Activated CD4-positive, CD25-positive, alpha-beta regulatory T cell (primary cell): Measurements from ENCODE around the gene NR2F1-AS1.
"Not testable (repeated sequence)": the region's sequence is repeated elsewhere in the genome, so short reads cannot be mapped to it uniquely, and the experiment has no call there.

Experiments used
- DNase-seq, 4 experiments: peaks; one replicate each; lab custom pipeline; 2025; lab: John Stamatoyannopoulos, UW

Gene NR2F1-AS1

DNA sequence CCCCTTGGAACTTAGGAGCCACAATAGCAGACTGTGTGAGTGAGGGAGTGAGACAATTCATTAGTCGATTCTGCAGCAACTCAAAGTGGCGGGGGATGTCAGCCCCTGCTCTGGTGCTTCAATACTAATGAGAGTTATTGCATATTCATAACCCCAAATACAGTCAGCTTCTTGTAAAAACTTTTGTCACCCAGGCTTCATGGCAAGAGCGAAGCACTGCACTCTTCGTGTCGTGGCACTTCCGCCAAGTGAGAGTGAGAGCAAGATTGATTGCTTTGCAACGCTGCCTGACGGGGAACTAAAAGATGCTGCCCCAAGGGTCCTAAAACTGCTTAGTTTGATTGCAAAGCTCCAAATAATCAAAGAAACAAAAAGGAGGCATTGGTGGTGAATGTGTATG, 150.9 kb downstream of the NR2F1-AS1 start:
- no peak for DNase-seq

DNA sequence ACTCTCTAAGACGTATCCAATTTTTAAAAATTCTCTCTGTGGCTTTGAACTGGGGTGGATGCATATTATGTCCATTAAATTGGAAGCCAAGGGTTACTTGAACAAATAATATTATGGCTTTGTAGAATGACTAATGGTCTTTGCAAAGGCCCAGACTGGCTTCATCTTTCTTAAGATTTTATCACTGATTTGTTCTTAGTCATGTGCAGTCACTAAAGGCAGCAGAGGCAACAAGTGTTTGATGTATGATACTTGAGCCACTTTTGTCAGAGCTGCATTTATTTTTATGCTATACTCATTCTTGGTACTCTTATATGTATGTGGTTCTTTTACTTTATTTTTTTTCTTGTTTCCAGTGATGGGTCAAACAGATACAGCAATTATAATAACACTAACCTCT, 152.2 kb downstream of the NR2F1-AS1 start:
- DNase-seq: no peak

DNA sequence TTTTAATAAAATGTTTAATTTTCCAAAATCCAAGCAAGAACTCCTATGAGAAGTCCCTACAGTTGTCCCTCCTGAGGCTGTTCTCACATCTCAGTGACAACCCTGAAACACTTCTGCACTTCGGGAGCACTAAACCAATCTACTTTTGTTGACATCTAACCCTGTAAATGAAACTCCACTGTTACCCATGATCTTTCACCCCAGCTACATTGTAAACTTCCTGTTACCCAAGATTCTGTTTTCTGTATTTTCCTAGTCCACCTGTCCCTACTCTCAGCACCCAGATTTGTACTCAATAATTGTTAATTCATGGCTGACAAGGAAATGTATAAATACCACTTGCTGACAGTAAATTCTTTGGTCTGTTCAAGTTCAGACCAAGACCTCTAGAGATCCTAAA, 153.7 kb downstream of the NR2F1-AS1 start:
- no peak for DNase-seq

DNA sequence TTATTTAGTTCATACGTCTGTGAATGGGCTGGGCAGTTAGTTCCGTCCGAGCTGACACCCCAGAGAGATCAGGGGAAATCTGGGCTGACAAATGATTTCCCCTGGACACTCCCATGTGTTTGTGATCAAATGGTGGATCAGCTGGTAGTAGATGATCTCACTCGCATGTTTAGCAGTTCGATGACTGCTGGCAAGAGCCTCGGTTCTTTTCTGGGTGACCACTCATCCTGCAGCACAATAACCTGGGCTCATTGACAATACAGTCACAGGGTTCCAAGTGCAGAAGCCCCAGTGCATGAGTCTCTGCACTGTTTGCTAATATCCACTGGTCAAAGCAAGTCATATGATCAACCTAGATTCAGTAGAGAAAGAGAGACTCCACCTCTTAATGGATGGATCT, 155.9 kb downstream of the NR2F1-AS1 start:
- DNase-seq: no peak

DNA sequence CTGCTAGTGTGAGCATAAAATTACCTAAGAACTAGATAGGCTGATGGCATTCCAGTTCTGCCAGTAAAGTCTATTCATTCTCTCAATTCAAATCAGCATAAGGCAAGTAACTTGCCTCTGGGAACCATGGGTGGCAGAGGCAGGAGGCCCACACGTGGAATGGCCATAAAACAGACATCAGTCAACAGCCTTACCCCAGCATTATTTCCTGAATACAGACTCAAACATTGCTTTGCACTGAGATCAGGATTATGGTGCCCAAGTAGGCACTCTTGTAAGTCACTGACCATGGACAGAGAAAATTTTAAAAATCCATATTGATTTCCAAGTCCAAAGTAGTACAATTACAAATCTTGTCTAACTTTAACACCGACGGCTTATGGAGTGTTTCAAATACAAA, 157.7 kb downstream of the NR2F1-AS1 start:
- DNase-seq: no peak

DNA sequence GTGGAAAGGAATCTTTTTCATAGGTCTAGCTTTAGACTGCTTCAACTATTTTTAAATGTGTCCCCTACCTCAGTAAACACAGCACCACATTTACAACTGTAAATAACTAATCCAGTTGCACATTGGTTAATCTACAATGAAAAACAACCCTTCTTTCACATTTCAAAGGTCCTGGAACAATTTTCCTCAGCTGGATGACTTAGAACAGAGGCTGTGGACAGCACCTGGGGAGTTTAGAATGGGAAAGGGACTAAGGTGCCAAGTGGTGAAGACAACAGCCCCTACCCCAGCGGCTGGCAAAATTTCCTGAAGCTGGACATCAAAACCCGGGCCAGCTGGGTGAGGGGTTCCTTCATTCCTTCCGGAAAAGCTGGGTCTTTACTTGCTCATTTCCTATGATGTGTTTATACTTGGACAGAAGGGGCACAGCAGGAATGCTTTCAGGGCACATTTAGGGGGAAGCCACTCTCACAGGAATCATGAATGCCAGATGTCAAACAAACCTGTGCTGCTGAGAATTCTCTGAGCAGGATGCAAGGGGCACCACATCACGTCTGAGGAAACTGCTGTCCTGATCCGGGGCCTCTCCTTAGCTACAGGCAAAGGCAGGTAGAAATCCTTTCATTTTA, 158.3 kb downstream of the NR2F1-AS1 start:
- DNase-seq: no peak

DNA sequence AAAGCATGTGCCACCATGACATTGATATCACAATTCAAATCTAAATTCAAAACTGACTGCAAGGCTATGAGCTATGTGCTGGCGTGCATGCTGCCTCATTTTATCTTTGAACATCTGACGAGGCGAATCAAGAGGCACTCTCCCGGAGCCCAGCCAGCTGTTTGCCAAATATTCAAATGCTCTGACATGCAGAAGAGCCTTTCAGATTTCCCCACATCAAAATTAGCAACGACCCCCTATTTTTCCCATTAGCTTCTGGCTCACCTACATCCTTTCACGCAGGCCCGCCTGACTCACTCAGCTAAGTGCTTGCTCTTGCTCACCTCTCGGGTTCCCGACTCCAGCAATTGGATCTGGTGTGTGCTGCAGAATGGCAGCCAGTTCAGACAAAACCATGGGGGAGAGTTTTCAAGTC, 159.0 kb downstream of the NR2F1-AS1 start:
- DNase-seq: no peak

DNA sequence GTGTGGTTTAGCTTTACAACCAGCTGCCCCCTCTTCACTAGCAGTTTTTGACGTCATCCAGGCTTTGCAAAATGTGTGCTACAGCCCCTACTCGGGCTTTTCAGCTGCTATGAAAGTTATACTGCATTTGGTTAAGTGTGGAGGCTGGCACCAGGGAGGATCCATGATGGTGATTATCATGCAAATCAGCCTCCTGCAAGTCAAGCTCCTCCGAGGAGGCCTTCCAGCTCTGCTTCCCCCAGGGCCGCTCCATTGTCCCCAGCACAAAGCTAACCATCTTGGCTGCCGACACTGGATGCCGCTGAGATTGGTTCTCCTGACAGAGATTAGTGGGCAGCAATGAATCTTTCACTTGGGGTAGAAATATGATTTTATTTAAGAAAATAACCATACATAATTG, 159.6 kb downstream of the NR2F1-AS1 start:
- DNase-seq: no peak

DNA sequence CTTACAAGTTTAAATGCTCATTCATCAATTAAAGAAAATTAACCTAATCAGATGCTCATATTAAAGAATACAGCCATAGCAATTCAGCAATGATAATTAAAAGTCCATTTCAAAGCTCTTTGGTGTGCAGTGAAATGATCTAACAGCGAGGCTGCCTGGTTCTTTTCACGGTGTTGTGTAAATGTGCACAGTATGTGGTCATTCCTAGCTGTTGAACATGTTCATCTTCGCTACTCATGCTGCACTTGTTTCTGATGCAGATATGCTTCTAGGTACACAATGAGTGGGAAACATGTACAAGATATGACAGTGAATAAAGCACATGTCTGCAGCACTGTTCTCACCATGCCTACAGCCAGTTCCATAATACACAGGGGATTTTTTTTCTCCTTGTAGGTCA, 163.5 kb downstream of the NR2F1-AS1 start:
- no peak for DNase-seq

DNA sequence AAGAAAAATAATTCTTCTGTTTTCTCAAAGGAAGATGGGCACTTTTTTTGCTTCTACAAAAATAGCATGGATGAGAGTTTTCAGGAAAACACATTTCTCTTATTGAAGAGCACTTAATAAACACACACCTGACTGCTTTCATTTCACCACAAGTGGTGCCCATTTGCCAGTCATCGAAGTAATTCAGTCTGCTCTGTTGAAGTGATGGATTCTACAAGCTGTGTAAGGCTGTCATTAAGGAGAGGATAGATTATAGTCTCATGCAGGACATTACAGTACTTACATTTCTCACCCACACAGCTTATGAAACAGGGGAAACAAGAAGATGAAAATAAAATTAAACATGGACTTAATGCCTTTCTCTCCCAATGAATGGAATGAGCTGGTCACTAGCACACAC, 165.2 kb downstream of the NR2F1-AS1 start:
- no peak for DNase-seq

DNA sequence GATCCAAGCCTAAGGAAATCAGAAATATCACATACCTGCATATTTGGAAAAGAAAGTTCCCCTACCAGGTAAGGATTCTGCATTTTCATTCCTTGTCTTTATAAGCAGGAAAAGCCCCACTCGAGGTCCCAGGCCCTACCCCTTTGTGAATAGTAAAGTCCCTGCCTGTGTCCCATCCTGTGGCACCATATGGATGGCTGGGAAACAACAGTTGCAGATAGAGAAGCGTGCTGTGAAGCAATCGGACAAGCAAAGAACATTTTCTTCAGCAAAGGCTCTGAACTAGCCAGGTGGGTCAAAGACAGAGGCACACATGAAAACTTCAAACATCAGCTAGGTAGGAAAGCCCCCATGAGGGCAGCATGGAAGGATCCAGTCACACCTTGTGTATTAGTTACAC, 169.3 kb downstream of the NR2F1-AS1 start:
- DNase-seq: no peak

DNA sequence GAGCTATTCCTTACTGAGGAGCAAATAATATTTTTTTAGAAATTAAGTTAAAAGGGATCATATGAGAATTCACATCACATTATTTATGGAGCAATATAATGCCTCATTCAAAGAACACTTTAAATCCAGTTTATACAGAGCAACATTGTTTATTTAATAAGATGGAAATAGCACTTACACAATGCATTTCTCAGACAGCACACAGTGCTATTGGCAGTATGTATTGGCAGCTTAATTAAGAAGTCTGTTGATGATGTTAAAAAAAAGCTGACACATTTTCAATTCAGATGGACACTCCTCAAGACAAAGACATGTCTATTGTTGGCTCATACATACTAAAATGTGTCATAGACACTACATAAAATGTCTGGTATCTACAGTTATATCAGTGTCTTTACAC, 171.3 kb downstream of the NR2F1-AS1 start:
- no peak for DNase-seq

DNA sequence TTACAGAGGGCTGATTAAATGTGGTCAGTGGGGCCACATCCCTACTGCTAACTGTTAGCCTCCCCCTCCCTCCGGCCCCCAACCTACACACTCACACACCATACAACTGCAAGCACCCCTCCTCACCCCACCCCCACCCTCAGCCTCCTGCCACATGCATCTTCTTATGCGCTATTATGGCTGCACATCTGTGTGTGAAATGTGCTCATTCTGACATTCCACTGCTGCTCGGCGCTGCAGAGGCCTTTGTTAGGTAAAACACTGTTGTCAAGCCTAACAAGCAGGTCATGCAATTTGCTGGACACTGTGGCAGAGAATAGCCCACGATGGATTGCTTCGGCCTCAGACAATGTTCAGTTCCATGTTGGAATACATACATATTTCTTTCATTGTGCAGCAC, 173.6 kb downstream of the NR2F1-AS1 start:
- no peak for DNase-seq

DNA sequence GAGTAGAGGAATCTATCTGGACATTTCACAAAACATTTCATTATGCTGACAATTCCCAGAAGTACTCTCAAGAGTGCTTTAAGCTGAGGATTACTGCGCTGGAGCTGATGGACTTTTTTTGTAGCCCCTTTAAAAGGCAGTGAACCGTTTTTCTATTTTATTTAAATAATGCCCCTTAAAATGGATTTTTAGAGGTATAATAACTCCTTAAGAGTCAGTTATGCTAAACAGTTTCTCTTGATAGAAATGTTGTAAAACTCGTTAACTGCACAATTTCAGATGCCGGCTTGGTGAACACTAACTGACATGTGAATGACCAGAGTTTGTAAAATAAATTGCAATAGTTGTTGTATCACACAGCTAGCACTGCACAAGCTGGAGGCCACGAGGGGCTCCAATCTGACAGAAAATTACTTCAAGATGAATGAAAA, 174.0 kb downstream of the NR2F1-AS1 start:
- DNase-seq: no peak

DNA sequence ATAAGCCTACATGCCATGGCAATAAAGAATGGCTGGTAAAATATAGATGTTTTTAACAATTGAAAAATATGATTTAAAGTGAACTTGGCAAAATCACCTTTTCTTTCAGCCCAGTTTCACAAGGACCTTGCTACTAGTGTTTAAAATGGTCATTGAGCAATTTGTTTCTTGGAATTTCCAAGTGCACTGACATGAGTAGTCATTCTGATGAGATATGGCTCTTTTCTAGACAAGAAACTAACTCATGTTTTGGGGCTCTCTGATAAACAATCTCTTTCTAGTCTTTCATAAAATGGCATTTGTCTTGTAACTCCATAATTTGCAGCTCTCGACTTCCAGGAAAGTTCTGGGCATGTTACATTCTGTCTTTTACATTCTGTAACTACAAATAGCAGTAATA, 176.8 kb downstream of the NR2F1-AS1 start:
- no peak for DNase-seq

DNA sequence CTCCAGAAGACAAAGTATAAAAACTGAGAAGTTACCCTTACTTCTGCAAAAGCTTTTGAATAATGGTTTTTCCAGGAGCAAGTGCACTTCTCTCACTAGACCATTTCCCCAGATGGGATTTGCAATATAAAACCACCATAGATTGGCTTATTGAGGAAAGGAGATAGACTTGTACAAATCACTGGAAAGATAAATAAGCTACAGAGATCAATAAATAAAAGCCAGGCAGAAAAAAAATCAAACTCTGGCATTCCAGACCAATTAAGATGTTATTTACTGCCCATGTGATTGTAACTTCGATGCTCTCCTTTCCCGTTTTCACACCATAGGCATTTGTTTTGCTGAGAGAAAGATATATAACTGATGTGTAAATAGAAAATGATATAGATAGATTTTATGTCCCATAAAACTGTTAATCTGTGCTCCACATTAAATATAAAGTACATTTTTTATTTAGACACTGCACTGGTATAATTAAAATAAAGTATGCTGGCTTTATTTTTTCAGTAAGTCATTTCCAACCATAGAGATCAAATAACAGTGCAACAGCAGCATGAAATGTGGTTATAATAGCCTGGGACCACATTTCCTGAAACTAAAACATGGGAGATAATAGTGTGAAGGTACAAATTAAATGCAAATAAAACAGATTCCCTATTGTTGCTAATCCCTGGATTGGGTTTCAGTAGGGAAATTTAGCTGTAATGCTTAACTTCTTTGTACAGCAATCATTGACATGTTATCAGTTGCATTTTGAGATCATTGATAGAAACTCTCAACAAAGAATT, 177.7 kb downstream of the NR2F1-AS1 start:
- no peak for DNase-seq

DNA sequence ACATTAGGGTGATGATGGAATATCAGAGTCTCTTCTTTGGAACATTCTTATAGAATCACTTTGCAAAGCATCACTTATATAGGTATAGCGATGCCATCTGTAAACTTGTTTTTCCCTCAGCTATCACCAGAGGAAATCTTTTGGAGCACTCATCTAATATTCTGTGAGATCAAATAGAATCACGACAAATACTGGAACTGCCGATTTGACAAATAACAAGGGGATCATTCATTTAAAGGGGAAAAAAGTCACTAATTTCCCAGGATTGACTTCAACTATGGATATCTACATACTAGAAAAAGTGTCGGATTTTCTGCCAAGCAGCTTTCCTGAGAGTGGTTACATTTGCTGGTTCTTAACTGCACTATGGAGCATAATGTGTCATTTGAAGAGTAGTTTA, 178.6 kb downstream of the NR2F1-AS1 start:
- DNase-seq: no peak

DNA sequence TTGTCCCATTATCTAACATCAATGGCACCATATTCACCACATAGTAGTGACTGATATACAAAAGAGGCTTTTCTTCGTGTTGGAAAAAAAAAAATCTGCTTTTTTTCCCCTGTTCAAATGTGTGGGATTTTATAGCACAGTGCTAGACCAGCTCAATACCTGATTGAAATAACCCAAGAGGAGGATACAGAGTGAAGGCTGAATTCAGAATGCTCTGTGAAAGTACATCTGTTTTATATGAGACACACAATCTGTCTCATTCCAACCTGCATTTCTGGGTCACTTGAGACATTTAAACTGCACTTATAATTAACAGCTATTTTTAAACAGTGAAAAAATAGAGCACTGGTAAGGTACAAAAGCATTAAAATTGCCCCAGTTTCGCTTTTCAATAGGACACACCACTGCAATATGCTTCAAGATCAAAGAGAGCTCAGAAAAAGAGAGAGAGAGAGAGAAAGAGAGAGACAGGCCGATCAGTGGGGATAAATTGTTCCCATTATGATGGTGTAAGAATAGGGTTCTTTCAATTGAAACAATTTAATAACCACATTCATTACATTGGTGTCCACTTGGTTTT, 179.3 kb downstream of the NR2F1-AS1 start:
- no peak for DNase-seq

DNA sequence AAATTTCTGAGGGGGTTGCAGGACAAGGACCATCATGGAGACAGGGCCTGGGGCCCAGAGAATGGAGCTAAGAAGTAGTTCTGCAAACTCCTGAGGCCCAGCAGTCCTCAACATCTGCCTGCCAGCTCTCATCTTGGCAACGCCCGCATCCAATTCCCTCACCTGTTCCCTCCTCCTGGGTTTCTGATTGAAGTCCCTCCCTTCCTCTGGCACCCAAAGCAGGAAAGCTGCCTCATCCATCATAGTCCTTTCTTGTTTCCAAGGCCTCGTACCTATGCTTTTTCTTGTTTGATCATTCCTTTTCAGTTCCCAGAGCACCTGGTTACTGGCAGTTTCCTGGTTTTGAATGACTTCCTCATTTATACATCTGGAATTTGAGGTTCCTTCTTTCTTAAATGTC, 181.3 kb downstream of the NR2F1-AS1 start:
- no peak for DNase-seq

DNA sequence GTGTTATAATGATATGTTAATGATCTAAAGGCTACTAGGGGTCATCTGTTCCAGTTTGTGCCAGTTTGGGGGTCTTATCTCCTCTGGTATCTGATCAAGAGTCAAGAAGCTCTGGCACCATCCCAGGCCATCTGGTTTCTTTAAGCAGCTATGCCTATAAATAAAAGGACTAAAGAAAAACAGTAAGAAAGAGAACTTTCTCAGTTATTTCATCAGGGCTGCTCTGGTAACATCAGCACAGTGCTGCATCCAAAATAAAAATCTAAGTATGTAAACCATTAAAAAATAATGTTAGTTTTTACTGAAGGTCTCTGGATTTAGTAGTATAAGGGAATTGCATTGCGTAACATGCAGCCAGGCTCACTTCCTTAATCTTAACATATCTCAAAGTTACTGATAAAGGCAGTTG, 185.0 kb downstream of the NR2F1-AS1 start:
- DNase-seq: no peak

DNA sequence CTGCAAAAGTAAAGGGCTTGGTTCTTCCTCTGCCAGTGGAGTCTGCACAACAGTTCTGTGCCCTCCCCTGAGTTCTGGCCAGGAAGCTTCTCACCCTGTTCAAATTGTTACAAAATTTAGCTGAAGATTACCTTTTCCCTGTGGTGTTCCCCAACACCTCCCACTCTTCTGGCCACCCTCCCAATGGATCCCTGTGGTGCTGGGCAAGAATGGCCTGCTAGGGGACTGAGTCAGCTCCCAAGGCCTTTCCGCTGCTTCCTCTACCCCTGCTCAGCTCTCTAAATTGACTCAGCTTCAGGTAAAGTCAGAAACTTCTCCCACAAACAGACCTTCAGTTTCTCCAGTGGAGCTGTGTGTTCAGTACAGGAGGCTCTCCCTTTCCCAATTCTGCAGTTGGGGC, 186.0 kb downstream of the NR2F1-AS1 start:
- DNase-seq: no peak

DNA sequence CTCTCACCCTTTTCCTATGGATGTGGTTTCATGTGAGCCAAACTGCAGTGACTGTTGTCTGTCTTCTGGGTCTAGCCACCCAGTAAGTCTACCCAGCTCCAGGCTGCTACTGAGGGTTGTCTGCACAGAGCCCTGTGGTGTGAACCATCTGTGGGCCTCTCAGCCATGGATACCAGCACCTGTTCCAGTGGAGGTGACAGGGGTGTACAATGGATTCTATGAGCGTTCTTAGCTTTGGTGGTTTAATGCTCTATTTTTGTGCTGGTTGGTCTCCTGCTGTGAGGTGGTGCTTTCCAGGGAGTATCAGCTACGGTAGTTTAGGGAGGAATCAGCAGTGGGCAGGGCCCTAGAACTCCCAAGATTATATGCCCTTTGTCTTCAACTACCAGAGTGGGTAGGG, 186.7 kb downstream of the NR2F1-AS1 start:
- DNase-seq: no peak

DNA sequence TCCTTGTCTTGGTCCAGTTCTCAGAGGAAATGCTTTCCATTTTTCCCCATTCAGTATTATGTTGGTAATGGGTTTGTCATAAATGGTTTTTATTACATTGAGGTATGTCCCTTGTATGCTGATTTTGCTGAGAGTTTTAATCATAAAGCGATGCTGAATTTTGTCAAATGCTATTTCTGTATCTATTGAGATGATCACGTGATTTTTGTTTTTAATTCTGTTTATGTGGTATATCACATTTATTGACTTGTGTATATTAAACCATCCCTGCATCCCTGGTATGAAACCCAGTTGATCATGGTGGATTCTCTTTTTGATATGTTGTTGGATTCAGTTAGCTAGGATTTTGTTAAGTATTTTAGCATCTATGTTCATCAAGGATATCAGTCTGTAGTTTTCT, 189.8 kb downstream of the NR2F1-AS1 start:
- DNase-seq: not testable (repeated sequence)

DNA sequence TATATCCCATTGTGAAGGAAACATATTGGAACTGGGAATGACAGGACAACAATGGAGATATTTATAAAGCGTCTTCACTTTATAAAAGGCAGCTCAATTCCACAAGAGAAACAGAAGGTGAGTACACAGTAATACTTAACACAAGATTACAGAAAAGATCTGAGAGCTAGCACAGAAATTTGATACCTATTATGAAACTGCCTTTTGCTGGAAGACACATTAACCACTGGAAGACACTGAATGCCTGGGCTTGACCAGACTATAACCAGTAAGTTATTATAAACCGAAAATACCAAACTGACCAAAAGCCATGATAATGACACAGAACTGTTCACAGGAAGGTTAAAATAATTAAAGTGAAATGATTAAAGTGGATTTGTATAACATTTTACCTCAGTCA, 195.4 kb downstream of the NR2F1-AS1 start:
- DNase-seq: no peak
